ENCODE measurements around the gene CCDC24. TPM values are rescaled to one million over a fixed set of nuclear protein-coding genes. Genes with fewer than 3 reads are reported as not detected.
A peak's percentile ranks its signal among the peaks of the same experiment; 100 is the strongest.

The CCDC24 gene
- total and polyA plus RNA-seq, 9 of the 15 experiments (the other 6 are each of a cell fraction or from before 2014, with no cell fraction given), result 0.31 to 4.5 (median 1.5) TPM

- TF ChIP-seq KAT7 (CRISPR knock-in tag; IDR thresholded peaks at IDR 0.05; ENCODE audit: borderline replicate concordance) (0 out of 2 replicates have a peak, but pooled peaks have one; percentile 53), ZNF263 (CRISPR knock-in tag; IDR thresholded peaks at IDR 0.05; ENCODE audit: borderline replicate concordance) (peak; percentile 97), ZBTB49 (CRISPR knock-in tag; IDR thresholded peaks at IDR 0.05; ENCODE audit: borderline replicate concordance) (peak; percentile 77; the same call in 1 of the 2 replicates), ZNF444 (CRISPR knock-in tag; IDR thresholded peaks at IDR 0.05) (no peak), MBD2 (IDR thresholded peaks at IDR 0.05; ENCODE audit: borderline replicate concordance, low read depth) (no peak), ZNF224 (CRISPR knock-in tag; IDR thresholded peaks at IDR 0.05) (0 out of 2 replicates have a peak, but pooled peaks have one; percentile 64), FOXP4 (CRISPR knock-in tag; IDR thresholded peaks at IDR 0.05; ENCODE audit: borderline replicate concordance) (0 out of 2 replicates have a peak, but pooled peaks have one; percentile 71), ATF7 (IDR thresholded peaks at IDR 0.05) (peak; percentile 30; the same call in 1 of the 2 replicates), THAP7 (CRISPR knock-in tag; IDR thresholded peaks at IDR 0.05) (0 out of 2 replicates have a peak, but pooled peaks have one; percentile 2), POLR2B (IDR thresholded peaks at IDR 0.05; ENCODE audit: low read depth, partially characterized antibody) (no peak), GTF2A2 (tag; IDR thresholded peaks at IDR 0.05) (no peak)
Measured at GRCh38 chr1:44031252-44032169, 40.1 kb downstream of the CCDC24 start, which contains the start of gene SLC6A9 (continued).
